BJ (cell line): ENCODE results near the gene TRIAP1. TPM values are rescaled to one million over a fixed set of nuclear protein-coding genes. Genes with fewer than 3 reads are reported as not detected.

Source experiments
- CTCF ChIA-PET: fragments of 350-600 bp; formaldehyde crosslinking; extraction: SDS; loops from one replicate; lab custom pipeline; 2021; ENCODE audit warnings: antibody characterized with exemption, inconsistent platforms; lab: Yijun Ruan, JAX
- POLR2A ChIA-PET: fragments of 300-600 bp; sonication (Branson Sonifier 250); formaldehyde crosslinking; extraction: SDS; loops from one replicate; lab custom pipeline; 2021; ENCODE audit warnings: antibody characterized with exemption; lab: Charles Lee
- DNase-seq: peaks from one replicate; pipeline ENCODE4 v3.0.0-alpha.2; 2011; ENCODE audit warnings: low read depth
- H3K27me3 ChIP-seq: 2 replicates; pipeline ENCODE4 v1.6.0; 2011; ENCODE audit warnings: low read length; ENCODE audit not compliant: control insufficient read depth, insufficient read depth
- H3K36me3 ChIP-seq: 2 replicates; pipeline ENCODE4 v1.5.1; 2011; ENCODE audit warnings: low read length; ENCODE audit not compliant: control insufficient read depth, insufficient read depth
- H3K4me3 ChIP-seq: 2 replicates; pipeline ENCODE4 v1.5.1; 2011; ENCODE audit warnings: low read depth, mild to moderate bottlenecking, control low read depth, low read length
- CTCF ChIP-seq: IDR thresholded peaks from 2 replicates; pipeline ENCODE4 v1.5.1; 2011; ENCODE audit warnings: low read depth, mild to moderate bottlenecking, control low read depth, inconsistent platforms, low read length, moderate library complexity; ENCODE audit not compliant: insufficient read depth
- polyA plus RNA-seq: library from polyadenylated mRNA; depleted of rRNA; stranded (reverse); fragments of >200 nt; gene quantifications from 2 replicates; pipeline ENCODE4 v1.2.3, GENCODE V29; 2011

The TRIAP1 gene
- polyA plus RNA-seq, 1 experiment: 24.7 TPM

- ChIA-PET CTCF (interaction anchor here (1.0 to 2.6 kb wide), 3 partner anchors 12 to 21 kb away, joined by 3 to 7 read pairs (median 5); no protein-coding TSS in a partner anchor), POLR2A (interaction anchor here (0.5 to 0.6 kb wide), 2 partner anchors 52 to 57 kb away, joined by 4 to 12 read pairs; no protein-coding TSS in a partner anchor)
- no peak for TF ChIP-seq CTCF
- peaks cover 1% of the 10 kb centered on the region for H3K36me3 ChIP-seq
- no peak for DNase-seq
- no peaks in the 10 kb centered on the region for H3K27me3 ChIP-seq
- no peak overlapping the region for H3K4me3 ChIP-seq
These were observed 1.5 kb downstream of the TRIAP1 start for GRCh38 chr12:120444676-120445075.

GRCh38 chr12:120439646-120440247 lies 6.4 kb downstream of the TRIAP1 start:
- H3K27me3 ChIP-seq: no peaks in the 10 kb centered on the region
- POLR2A ChIA-PET: no interaction called here
- CTCF ChIA-PET: interaction anchor here (0.5 to 1.4 kb wide), 12 partner anchors 10 to 512 kb away, joined by 3 to 5 read pairs (median 3); partner anchors contain the start of genes POP5, RNU4-1 and RNU4-2
- H3K36me3 ChIP-seq: peaks cover 1% of the 10 kb centered on the region; the same call in 1 of the 2 replicates
- no peak overlapping the region for H3K4me3 ChIP-seq
- DNase-seq: no peak
- peak; percentile 72 for TF ChIP-seq CTCF

GRCh38 chr12:120438495-120439198 lies 7.5 kb downstream of the TRIAP1 start:
- CTCF ChIA-PET: interaction anchor here (0.6 to 1.4 kb wide), 6 partner anchors 10 to 353 kb away, joined by 3 to 5 read pairs (median 3); partner anchors contain the start of gene POP5
- peaks cover 1% of the 10 kb centered on the region; the same call in 1 of the 2 replicates for H3K36me3 ChIP-seq
- DNase-seq: no peak
- no peaks in the 10 kb centered on the region for H3K27me3 ChIP-seq
- no peak for TF ChIP-seq CTCF
- POLR2A ChIA-PET: no interaction called here
- peak overlapping the region; percentile 72 for H3K4me3 ChIP-seq

GRCh38 chr12:120437735-120438494 lies 8.3 kb downstream of the TRIAP1 start, which contains the start of gene COX6A1:
COX6A1 (plus strand) TSS chr12:120438113; CDS start chr12:120438127, 14 bp downstream.
- ChIA-PET CTCF (interaction anchor here (0.6 to 1.4 kb wide), 4 partner anchors 9 to 121 kb away, joined by 3 to 5 read pairs (median 4); no protein-coding TSS in a partner anchor), POLR2A (interaction anchor here (0.6 kb wide), 1 partner anchor 24 kb away, joined by 3 read pairs; no protein-coding TSS in a partner anchor)
- Histone ChIP-seq H3K36me3 (peaks cover 1% of the 10 kb centered on the region; the same call in 1 of the 2 replicates), H3K4me3 (peak within 1 kb of the TSS; percentile 72), H3K27me3 (no peaks in the 10 kb centered on the region)
- DNase-seq: peak; percentile 89
- TF ChIP-seq CTCF: no peak
